Lower leg skin (tissue), 3 donors: ENCODE results near the gene ARID1B.

Experiments used
- POLR2A ChIP-seq, 2 donors: fragments of 450-650 bp; IDR thresholded peaks; one replicate each; pipeline ENCODE4 v1.6.1; 2016 to 2017; ENCODE audit warnings: antibody characterized with exemption in 2 of 2, mild to moderate bottlenecking in 1 of 2, moderate library complexity in 1 of 2
- TF ChIP-seq, protein P1 (sequence below), 3 donors: fragments of 450-650 bp; IDR thresholded peaks; one replicate each; pipeline ENCODE4 v1.5.1; 2016; ENCODE audit warnings: antibody characterized with exemption in 3 of 3, mild to moderate bottlenecking in 3 of 3, moderate library complexity in 2 of 3

- no peak for TF ChIP-seq POLR2A (IDR thresholded peaks at IDR 0.05)
- TF ChIP-seq, protein P1, sequence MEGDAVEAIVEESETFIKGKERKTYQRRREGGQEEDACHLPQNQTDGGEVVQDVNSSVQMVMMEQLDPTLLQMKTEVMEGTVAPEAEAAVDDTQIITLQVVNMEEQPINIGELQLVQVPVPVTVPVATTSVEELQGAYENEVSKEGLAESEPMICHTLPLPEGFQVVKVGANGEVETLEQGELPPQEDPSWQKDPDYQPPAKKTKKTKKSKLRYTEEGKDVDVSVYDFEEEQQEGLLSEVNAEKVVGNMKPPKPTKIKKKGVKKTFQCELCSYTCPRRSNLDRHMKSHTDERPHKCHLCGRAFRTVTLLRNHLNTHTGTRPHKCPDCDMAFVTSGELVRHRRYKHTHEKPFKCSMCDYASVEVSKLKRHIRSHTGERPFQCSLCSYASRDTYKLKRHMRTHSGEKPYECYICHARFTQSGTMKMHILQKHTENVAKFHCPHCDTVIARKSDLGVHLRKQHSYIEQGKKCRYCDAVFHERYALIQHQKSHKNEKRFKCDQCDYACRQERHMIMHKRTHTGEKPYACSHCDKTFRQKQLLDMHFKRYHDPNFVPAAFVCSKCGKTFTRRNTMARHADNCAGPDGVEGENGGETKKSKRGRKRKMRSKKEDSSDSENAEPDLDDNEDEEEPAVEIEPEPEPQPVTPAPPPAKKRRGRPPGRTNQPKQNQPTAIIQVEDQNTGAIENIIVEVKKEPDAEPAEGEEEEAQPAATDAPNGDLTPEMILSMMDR (IDR thresholded peaks at IDR 0.05): no peak
Observed at GRCh38 chr6:157017861-157018260, 240.7 kb downstream of the ARID1B start.
